Measurements from ENCODE around the gene BORA. TPM values are rescaled to one million over a fixed set of nuclear protein-coding genes. Genes with fewer than 3 reads are reported as not detected.
A peak's percentile ranks its signal among the peaks of the same experiment; 100 is the strongest.

Gene BORA
- total and polyA plus RNA-seq, 2 of the 13 experiments (the other 11 are each of a cell fraction or from before 2014, with no cell fraction given) = 4.0 to 17.4 TPM

DNA sequence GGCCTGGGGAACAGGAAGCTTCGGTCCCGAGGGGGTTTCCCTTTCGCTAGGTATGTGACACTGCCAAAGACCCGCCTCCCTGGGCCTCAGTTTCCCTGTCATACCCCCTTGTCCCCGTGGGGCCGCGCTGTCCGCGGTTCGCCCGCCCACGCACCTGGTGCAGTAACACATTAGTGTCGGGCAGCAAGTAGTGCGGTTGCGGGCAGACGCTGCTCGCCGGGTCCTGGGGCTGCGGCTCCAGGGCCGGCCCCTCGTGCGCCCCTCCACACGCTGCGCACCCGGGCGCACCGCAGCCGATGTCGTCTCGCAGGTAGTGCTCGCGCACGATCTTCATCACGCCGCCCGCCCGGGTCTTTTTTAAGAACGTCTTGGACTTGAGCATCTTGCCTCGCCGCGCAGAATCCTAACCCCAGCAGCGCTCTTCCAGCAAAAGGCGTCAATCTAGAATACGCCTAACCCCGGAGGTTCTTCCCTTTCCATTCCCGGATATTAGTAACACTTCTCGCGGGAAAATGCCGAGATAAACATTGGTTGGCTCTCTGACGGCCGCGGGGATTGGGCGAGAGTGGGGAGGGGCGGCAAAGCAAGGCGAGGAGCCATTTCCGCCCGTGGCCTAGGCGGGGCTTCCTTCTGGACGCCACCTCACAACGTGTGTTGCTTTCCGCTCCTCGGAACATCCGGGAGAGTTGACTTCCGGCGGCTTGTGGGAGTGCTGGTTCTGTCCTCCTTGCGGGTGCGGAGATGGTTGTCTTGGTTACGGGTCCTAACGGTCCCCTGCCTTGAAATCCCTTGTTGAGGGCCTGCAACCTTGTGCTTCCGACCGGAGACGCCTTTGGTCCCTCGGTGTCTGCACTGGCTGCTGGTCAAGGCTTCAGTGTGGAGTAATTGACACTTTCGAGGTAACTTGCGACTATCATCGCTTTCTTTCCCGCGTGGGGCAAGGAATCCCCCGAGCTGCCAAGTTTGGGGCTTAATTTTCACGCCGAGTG is 54.0 kb downstream of the BORA start, which contains the start of the genes DIS3 and PIBF1 (continued):
- no peak; the same call in 1 of the 2 replicates for TF ChIP-seq CAMTA2 (CRISPR knock-in tag; IDR thresholded peaks at IDR 0.05; ENCODE audit: borderline replicate concordance)
- TF ChIP-seq, protein P1, sequence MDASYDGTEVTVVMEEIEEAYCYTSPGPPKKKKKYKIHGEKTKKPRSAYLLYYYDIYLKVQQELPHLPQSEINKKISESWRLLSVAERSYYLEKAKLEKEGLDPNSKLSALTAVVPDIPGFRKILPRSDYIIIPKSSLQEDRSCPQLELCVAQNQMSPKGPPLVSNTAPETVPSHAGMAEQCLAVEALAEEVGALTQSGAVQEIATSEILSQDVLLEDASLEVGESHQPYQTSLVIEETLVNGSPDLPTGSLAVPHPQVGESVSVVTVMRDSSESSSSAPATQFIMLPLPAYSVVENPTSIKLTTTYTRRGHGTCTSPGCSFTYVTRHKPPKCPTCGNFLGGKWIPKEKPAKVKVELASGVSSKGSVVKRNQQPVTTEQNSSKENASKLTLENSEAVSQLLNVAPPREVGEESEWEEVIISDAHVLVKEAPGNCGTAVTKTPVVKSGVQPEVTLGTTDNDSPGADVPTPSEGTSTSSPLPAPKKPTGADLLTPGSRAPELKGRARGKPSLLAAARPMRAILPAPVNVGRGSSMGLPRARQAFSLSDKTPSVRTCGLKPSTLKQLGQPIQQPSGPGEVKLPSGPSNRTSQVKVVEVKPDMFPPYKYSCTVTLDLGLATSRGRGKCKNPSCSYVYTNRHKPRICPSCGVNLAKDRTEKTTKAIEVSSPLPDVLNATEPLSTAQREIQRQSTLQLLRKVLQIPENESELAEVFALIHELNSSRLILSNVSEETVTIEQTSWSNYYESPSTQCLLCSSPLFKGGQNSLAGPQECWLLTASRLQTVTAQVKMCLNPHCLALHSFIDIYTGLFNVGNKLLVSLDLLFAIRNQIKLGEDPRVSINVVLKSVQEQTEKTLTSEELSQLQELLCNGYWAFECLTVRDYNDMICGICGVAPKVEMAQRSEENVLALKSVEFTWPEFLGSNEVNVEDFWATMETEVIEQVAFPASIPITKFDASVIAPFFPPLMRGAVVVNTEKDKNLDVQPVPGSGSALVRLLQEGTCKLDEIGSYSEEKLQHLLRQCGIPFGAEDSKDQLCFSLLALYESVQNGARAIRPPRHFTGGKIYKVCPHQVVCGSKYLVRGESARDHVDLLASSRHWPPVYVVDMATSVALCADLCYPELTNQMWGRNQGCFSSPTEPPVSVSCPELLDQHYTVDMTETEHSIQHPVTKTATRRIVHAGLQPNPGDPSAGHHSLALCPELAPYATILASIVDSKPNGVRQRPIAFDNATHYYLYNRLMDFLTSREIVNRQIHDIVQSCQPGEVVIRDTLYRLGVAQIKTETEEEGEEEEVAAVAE (CRISPR knock-in tag; IDR thresholded peaks at IDR 0.05; ENCODE audit: borderline replicate concordance) = peak; percentile 86; the same call in 1 of the 2 replicates
- TF ChIP-seq ISL2 (CRISPR knock-in tag; IDR thresholded peaks at IDR 0.05) = peak; percentile 65
- TF ChIP-seq ZNF569 (CRISPR knock-in tag; IDR thresholded peaks at IDR 0.05; ENCODE audit: borderline replicate concordance) = peak; percentile 80; the same call in 1 of the 2 replicates
- TF ChIP-seq, protein P2, sequence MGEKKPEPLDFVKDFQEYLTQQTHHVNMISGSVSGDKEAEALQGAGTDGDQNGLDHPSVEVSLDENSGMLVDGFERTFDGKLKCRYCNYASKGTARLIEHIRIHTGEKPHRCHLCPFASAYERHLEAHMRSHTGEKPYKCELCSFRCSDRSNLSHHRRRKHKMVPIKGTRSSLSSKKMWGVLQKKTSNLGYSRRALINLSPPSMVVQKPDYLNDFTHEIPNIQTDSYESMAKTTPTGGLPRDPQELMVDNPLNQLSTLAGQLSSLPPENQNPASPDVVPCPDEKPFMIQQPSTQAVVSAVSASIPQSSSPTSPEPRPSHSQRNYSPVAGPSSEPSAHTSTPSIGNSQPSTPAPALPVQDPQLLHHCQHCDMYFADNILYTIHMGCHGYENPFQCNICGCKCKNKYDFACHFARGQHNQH (CRISPR knock-in tag; IDR thresholded peaks at IDR 0.05) = peak; percentile 53; the same call in 1 of the 2 replicates
- TF ChIP-seq TMF1 (CRISPR knock-in tag; IDR thresholded peaks at IDR 0.05; ENCODE audit: low read depth) = peak; percentile 33; the same call in 1 of the 2 replicates
- TF ChIP-seq, protein P3, sequence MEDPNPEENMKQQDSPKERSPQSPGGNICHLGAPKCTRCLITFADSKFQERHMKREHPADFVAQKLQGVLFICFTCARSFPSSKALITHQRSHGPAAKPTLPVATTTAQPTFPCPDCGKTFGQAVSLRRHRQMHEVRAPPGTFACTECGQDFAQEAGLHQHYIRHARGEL (CRISPR knock-in tag; IDR thresholded peaks at IDR 0.05) = 0 out of 2 replicates have a peak, but pooled peaks have one; percentile 14
- TF ChIP-seq MTF2 (CRISPR knock-in tag; IDR thresholded peaks at IDR 0.05; ENCODE audit: borderline replicate concordance) = peak; percentile 64; the same call in 1 of the 2 replicates
- TF ChIP-seq POLR2A (IDR thresholded peaks at IDR 0.05; ENCODE audit: insufficient read depth in 1 of 2, low read depth in 2 of 2, low read length in 2 of 2) = peak; percentile 74 to 92
- 0 out of 2 replicates have a peak, but pooled peaks have one; percentile 11 for TF ChIP-seq ZNF552 (CRISPR knock-in tag; IDR thresholded peaks at IDR 0.05; ENCODE audit: borderline replicate concordance)
- TF ChIP-seq, protein P4, sequence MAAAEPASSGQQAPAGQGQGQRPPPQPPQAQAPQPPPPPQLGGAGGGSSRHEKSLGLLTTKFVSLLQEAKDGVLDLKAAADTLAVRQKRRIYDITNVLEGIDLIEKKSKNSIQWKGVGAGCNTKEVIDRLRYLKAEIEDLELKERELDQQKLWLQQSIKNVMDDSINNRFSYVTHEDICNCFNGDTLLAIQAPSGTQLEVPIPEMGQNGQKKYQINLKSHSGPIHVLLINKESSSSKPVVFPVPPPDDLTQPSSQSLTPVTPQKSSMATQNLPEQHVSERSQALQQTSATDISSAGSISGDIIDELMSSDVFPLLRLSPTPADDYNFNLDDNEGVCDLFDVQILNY (CRISPR knock-in tag; conservative IDR thresholded peaks at IDR 0.05) = 0 out of 2 replicates have a peak, but pooled peaks have one; percentile 16
- no peak for TF ChIP-seq ZSCAN22 (CRISPR knock-in tag; IDR thresholded peaks at IDR 0.05)
- peak; percentile 43; the same call in 1 of the 2 replicates for TF ChIP-seq ZNF230 (CRISPR knock-in tag; IDR thresholded peaks at IDR 0.05)
- TF ChIP-seq ZNF558 (CRISPR knock-in tag; IDR thresholded peaks at IDR 0.05; ENCODE audit: borderline replicate concordance) = no peak
- TF ChIP-seq, protein P5, sequence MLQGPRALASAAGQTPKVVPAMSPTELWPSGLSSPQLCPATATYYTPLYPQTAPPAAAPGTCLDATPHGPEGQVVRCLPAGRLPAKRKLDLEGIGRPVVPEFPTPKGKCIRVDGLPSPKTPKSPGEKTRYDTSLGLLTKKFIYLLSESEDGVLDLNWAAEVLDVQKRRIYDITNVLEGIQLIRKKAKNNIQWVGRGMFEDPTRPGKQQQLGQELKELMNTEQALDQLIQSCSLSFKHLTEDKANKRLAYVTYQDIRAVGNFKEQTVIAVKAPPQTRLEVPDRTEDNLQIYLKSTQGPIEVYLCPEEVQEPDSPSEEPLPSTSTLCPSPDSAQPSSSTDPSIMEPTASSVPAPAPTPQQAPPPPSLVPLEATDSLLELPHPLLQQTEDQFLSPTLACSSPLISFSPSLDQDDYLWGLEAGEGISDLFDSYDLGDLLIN (CRISPR knock-in tag; IDR thresholded peaks at IDR 0.05; ENCODE audit: borderline replicate concordance) = 0 out of 2 replicates have a peak, but pooled peaks have one; percentile 15
- no peak for TF ChIP-seq SOX13 (IDR thresholded peaks at IDR 0.05)
- TF ChIP-seq SOX13 (CRISPR knock-in tag; conservative IDR thresholded peaks at IDR 0.05 in 1 of 2, IDR thresholded peaks at IDR 0.05 in 1 of 2) = peak in 1 of 2 experiments; percentile 4; a peak in 1 of 4 replicates
- 0 out of 2 replicates have a peak, but pooled peaks have one; percentile 30 for TF ChIP-seq HOXD1 (CRISPR knock-in tag; IDR thresholded peaks at IDR 0.05)
- peak; percentile 84 for TF ChIP-seq AGO2 (optimal IDR thresholded peaks at IDR 0.05; ENCODE audit: low read depth, low read length)
